Uterus (tissue), 4 donors: ENCODE data around the gene BST1. TPM values are rescaled to one million over a fixed set of nuclear protein-coding genes. Genes with fewer than 3 reads are reported as not detected.
A peak's percentile ranks its signal among the peaks of the same experiment; 100 is the strongest.

Experiments
- DNase-seq, 2 donors: peaks; one replicate each; pipeline ENCODE4 v3.0.0-alpha.2; 2019 to 2020
- H3K27ac ChIP-seq, 2 donors: fragments of 200-600 bp; sonication (generic); 1 replicate in 1 of 2; 2 replicates in 1 of 2; pipeline ENCODE4 v1.5.1; 2016 to 2018
- H3K27me3 ChIP-seq, 2 donors: fragments of 200-600 bp; sonication (generic); one replicate each; pipeline ENCODE4 v1.5.1; 2018 to 2019; ENCODE audit warnings: control low read depth in 1 of 2
- H3K36me3 ChIP-seq, 2 donors: fragments of 200-600 bp; sonication (generic); one replicate each; pipeline ENCODE4 v1.5.1; 2019; ENCODE audit warnings: control low read depth in 1 of 2
- H3K4me1 ChIP-seq, 2 donors: fragments of 200-600 bp; sonication (generic); one replicate each; pipeline ENCODE4 v1.5.1; 2018 to 2019; ENCODE audit warnings: control low read depth in 1 of 2
- H3K4me3 ChIP-seq, 2 donors: fragments of 200-600 bp; sonication (generic); 1 replicate in 1 of 2; 2 replicates in 1 of 2; pipeline ENCODE4 v1.5.1; 2018 to 2019; ENCODE audit warnings: mild to moderate bottlenecking in 1 of 2
- H3K9me3 ChIP-seq, 2 donors: fragments of 200-600 bp; sonication (generic); one replicate each; pipeline ENCODE4 v1.5.1; 2019; ENCODE audit warnings: control low read depth in 1 of 2
- CTCF ChIP-seq, 4 experiments: fragments of 200-600 bp in 2 of 4; fragments of 450-650 bp in 2 of 4; sonication (generic) in 2 of 4; IDR thresholded peaks; one replicate each; pipeline ENCODE4 v1.5.1; 2016 to 2019; ENCODE audit warnings: antibody characterized with exemption in 4 of 4, mild to moderate bottlenecking in 2 of 4, moderate library complexity in 1 of 4
- POLR2A ChIP-seq, 2 donors: fragments of 450-650 bp; IDR thresholded peaks; one replicate each; pipeline ENCODE4 v1.6.1; 2016; ENCODE audit warnings: antibody characterized with exemption in 2 of 2, mild to moderate bottlenecking in 1 of 2, moderate library complexity in 1 of 2
- intact Hi-C: fragments of 100-400 bp; cut with DNase I; formaldehyde crosslinking; loops from one replicate; pipeline ENCODE4 v1.15.1; 2023; ENCODE audit warnings: low total_unique reads
- total RNA-seq, 4 donors: library from RNA; depleted of rRNA in 3 of 4; stranded (reverse); fragments of >200 nt in 3 of 4; gene quantifications; one replicate each; pipeline versions ENCODE4 v1.1.0 to v1.2.4, GENCODE V29; 2014 to 2023
- donor health status: DM: yes; HTN: yes; CAD: no.

BST1 gene
- total RNA-seq, 4 donors from 2014 or later: 1.5 to 11.4 (median 7.7) TPM; not detected in 1

- no peak for DNase-seq
- Histone ChIP-seq H3K4me1 (no peaks in the 10 kb centered on the region), H3K27me3 (no peaks in the 10 kb centered on the region), H3K36me3 (no peaks in the 10 kb centered on the region), H3K9me3 (no peaks in the 10 kb centered on the region), H3K27ac (no peak overlapping the region), H3K4me3 (no peak overlapping the region)
- intact Hi-C loops: no loop called here
- TF ChIP-seq POLR2A (IDR thresholded peaks at IDR 0.05): no peak
- TF ChIP-seq CTCF (IDR thresholded peaks at IDR 0.05): no peak
These were observed 14.8 kb upstream of the BST1 start for GRCh38 chr4:15688051-15688450.

GRCh38 chr4:15689540-15689939 lies 13.3 kb upstream of the BST1 start:
- Histone ChIP-seq H3K4me1 (no peaks in the 10 kb centered on the region), H3K36me3 (no peaks in the 10 kb centered on the region), H3K27ac (no peak overlapping the region), H3K27me3 (no peaks in the 10 kb centered on the region), H3K4me3 (no peak overlapping the region), H3K9me3 (no peaks in the 10 kb centered on the region)
- DNase-seq: no peak
- intact Hi-C loops: no loop called here
- no peak for TF ChIP-seq POLR2A (IDR thresholded peaks at IDR 0.05)
- no peak for TF ChIP-seq CTCF (IDR thresholded peaks at IDR 0.05)

- H3K4me1 ChIP-seq: no peaks in the 10 kb centered on the region
- H3K9me3 ChIP-seq: no peaks in the 10 kb centered on the region
- peak overlapping the region; percentile 10 to 35 for H3K27ac ChIP-seq
- H3K36me3 ChIP-seq: no peaks in the 10 kb centered on the region
- DNase-seq: no peak
- H3K4me3 ChIP-seq: no peak overlapping the region
- H3K27me3 ChIP-seq: no peaks in the 10 kb centered on the region
- intact Hi-C loops: no loop called here
- no peak for TF ChIP-seq POLR2A (IDR thresholded peaks at IDR 0.05)
- no peak for TF ChIP-seq CTCF (IDR thresholded peaks at IDR 0.05)
These were observed 12.7 kb upstream of the BST1 start for GRCh38 chr4:15690020-15690809.

GRCh38 chr4:15691346-15692135 lies 11.3 kb upstream of the BST1 start:
- intact Hi-C loops: no loop called here

More at GRCh38 chr4:15691346-15692135, 11.3 kb upstream of the BST1 start:
- no peak for DNase-seq
- Histone ChIP-seq H3K36me3 (no peaks in the 10 kb centered on the region), H3K27me3 (no peaks in the 10 kb centered on the region), H3K9me3 (no peaks in the 10 kb centered on the region), H3K4me3 (no peak overlapping the region), H3K4me1 (no peaks in the 10 kb centered on the region), H3K27ac (peak overlapping the region; percentile 35 to 38)
- TF ChIP-seq CTCF (IDR thresholded peaks at IDR 0.05) (no peak), POLR2A (IDR thresholded peaks at IDR 0.05) (no peak)
